Measurements from ENCODE around the gene HLA-F. TPM values are rescaled to one million over a fixed set of nuclear protein-coding genes. Genes with fewer than 3 reads are reported as not detected.
A peak's percentile ranks its signal among the peaks of the same experiment; 100 is the strongest.

HLA-F gene
- total and polyA plus RNA-seq, 5 donors from 2014 or later, result 302 to 1,143 (median 457) TPM

DNA sequence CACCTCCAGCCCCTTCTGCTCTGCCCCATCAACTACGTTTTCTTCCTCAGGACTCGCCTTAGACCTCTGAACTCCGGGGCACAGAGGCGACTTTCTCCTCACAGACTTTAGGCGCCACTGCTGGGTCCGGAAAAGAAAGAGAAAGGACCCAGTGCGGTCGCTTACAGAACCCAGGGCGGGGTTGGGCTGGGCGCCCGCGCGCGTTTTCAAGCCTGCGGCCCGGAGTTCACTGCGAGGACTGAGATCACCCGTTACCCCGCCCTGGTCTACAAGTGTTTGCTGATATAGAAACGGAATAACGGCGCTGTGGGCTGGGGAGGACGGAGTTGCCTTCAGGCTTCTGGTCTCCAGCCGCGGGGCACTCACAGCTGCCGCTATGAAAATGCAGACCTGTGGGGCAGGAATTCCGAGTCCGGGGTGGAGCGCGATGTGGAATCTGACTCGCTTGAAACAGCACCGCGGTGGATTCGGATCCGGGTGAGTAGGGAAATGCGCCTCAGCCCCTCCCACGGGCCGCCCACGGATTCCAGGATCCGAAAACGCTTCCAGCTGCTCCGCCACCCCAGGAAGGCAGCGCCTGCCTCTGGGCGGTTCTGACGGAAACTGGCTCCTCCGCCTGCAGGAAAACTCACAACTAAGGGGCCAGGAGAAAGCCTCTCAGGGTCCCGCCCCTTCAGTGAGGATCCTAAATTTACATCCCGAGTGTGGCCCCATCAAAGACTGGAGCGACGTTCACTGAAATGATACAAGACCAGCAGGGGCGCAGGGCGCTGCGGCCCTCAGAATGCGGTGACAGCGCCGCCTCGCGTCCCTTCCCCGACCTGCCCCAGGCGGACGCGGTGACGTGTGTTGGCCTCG is 29.4 kb downstream of the HLA-F start:
- Mint-ChIP-seq H3K9me3 (peaks cover 0 to 3% (median 0%) of the 10 kb centered on the region in 7 donors), H3K27me3 (no peaks in the 10 kb centered on the region), H3K4me3 (peak overlapping the region; percentile 91 to 96 (median 96)), H3K27ac (peak overlapping the region; percentile 93 to 95 (median 94)), H3K36me3 (peaks cover 6% of the 10 kb centered on the region), H3K4me1 (peaks cover 0 to 47% (median 20%) of the 10 kb centered on the region in 4 donors)
- peak overlapping the region; percentile 71 for H3K4me3 ChIP-seq (ENCODE audit: low read depth, low read length)
- peak; percentile 74 to 90 (median 79) for DNase-seq
- no peaks in the 10 kb centered on the region for H3K9me3 ChIP-seq (ENCODE audit: control insufficient read depth in 2 of 2, low read length in 2 of 2)
- ATAC-seq (ENCODE audit: low read depth in 2 of 2), result peak; percentile 75 to 79
- no peaks in the 10 kb centered on the region for H3K36me3 ChIP-seq (ENCODE audit: control insufficient read depth, insufficient read depth, low read length)
- H3K27ac ChIP-seq (ENCODE audit: insufficient read depth, low read length, poor library complexity, severe bottlenecking), result peak overlapping the region; percentile 72
- H3K4me1 ChIP-seq (ENCODE audit: control insufficient read depth, insufficient read depth, low read length, poor library complexity, severe bottlenecking), result peaks cover 34% of the 10 kb centered on the region
- H3K27me3 ChIP-seq (ENCODE audit: control insufficient read depth, insufficient read depth, low read length), result no peaks in the 10 kb centered on the region

DNA sequence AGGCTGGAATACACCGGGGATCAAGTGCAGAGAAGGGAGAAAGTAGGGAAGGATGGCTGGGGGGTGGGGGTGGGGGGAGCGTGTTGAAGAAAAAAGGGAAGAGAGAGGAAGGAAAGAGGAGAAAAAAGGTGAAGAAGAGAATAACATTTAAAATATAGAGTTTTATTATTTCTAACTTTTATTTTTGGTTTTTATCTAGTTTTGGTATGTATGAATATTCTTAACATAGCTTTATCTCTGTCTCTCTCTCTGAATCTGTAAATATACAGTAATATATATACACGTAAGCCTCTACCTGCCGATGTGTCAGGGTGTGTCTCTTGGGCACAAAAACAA is 30.0 kb downstream of the HLA-F start:
- no peaks in the 10 kb centered on the region for H3K9me3 ChIP-seq (ENCODE audit: control insufficient read depth in 2 of 2, low read length in 2 of 2)
- Mint-ChIP-seq H3K9me3 (peaks cover 0 to 3% (median 0%) of the 10 kb centered on the region in 7 donors), H3K27me3 (no peaks in the 10 kb centered on the region), H3K36me3 (peaks cover 7% of the 10 kb centered on the region), H3K4me1 (peaks cover 0 to 41% (median 17%) of the 10 kb centered on the region in 4 donors), H3K4me3 (peak overlapping the region; percentile 91 to 96 (median 96)), H3K27ac (peak overlapping the region; percentile 93 to 95 (median 93))
- H3K36me3 ChIP-seq (ENCODE audit: control insufficient read depth, insufficient read depth, low read length), result no peaks in the 10 kb centered on the region
- ATAC-seq (ENCODE audit: low read depth in 2 of 2) (no peak), DNase-seq (no peak)
- peak overlapping the region; percentile 32 for H3K4me3 ChIP-seq (ENCODE audit: low read depth, low read length)
- H3K4me1 ChIP-seq (ENCODE audit: control insufficient read depth, insufficient read depth, low read length, poor library complexity, severe bottlenecking), result peaks cover 28% of the 10 kb centered on the region
- H3K27ac ChIP-seq (ENCODE audit: insufficient read depth, low read length, poor library complexity, severe bottlenecking), result peak overlapping the region; percentile 72
- no peaks in the 10 kb centered on the region for H3K27me3 ChIP-seq (ENCODE audit: control insufficient read depth, insufficient read depth, low read length)

DNA sequence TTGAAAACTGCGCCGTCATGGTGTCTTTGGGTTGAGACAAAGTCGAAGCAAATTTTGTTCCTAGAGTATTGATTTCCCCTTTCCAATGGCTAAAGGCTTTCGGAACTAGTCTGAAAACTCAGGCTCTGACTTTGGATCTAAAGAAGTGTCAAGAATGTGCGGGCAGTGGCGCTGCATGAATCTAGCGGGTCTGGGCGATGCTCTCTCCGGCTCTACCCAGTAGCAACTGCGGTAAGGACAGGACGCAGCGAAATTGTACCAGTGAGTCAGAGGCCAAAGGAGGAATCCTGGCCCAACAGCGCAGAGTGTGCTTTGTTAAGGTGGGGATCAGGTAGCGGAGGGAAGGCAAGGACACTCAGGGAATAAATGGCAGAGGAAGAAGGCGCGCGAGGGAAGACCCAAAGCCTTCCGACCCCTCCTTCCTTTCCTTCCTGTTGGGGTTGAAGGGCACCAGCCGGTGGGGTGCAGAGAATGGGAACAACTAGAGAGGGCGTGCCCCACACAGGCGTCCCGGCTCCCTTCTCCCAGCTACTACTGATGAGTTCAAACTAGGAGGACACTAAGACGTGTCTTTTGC is 32.1 kb downstream of the HLA-F start:
- Mint-ChIP-seq H3K4me1 (peaks cover 0 to 32% (median 7%) of the 10 kb centered on the region in 4 donors), H3K27ac (no peak overlapping the region), H3K36me3 (peaks cover 7% of the 10 kb centered on the region), H3K4me3 (peak overlapping the region in 1 of 4 donors; percentile 35), H3K9me3 (peaks cover 0 to 2% (median 0%) of the 10 kb centered on the region in 7 donors), H3K27me3 (no peaks in the 10 kb centered on the region)
- Histone ChIP-seq H3K9me3 (ENCODE audit: control insufficient read depth in 2 of 2, low read length in 2 of 2) (no peaks in the 10 kb centered on the region), H3K27ac (ENCODE audit: insufficient read depth, low read length, poor library complexity, severe bottlenecking) (no peak overlapping the region), H3K36me3 (ENCODE audit: control insufficient read depth, insufficient read depth, low read length) (no peaks in the 10 kb centered on the region), H3K4me1 (ENCODE audit: control insufficient read depth, insufficient read depth, low read length, poor library complexity, severe bottlenecking) (peaks cover 14% of the 10 kb centered on the region), H3K4me3 (ENCODE audit: low read depth, low read length) (no peak overlapping the region), H3K27me3 (ENCODE audit: control insufficient read depth, insufficient read depth, low read length) (no peaks in the 10 kb centered on the region)
- no peak for DNase-seq
- ATAC-seq (ENCODE audit: low read depth in 2 of 2), result no peak

DNA sequence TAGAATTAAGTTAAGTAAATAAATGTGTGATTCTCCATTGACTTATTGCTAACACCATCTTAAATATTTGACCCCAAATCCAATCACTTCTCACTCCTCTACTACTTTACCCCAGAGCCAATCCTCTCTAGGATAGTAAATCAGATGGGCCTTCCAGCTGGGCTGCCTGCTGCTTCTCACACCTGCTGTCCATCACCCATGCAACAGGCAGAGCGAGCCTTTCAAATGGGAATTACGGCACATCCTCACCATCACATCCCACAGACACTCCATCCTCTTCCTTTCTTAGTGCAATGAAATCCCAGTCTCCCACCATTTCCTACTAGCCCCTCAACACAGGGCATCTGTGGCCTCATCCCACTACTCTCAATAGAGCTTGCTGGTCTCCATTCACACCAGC is 34.0 kb downstream of the HLA-F start:
- peaks cover 7% of the 10 kb centered on the region for H3K4me1 ChIP-seq (ENCODE audit: control insufficient read depth, insufficient read depth, low read length, poor library complexity, severe bottlenecking)
- DNase-seq (no peak), ATAC-seq (ENCODE audit: low read depth in 2 of 2) (no peak)
- H3K36me3 ChIP-seq (ENCODE audit: control insufficient read depth, insufficient read depth, low read length), result no peaks in the 10 kb centered on the region
- no peak overlapping the region for H3K27ac ChIP-seq (ENCODE audit: insufficient read depth, low read length, poor library complexity, severe bottlenecking)
- Mint-ChIP-seq H3K27ac (peak overlapping the region in 2 of 3 donors; percentile 39 to 54), H3K4me1 (peaks cover 0 to 25% (median 5%) of the 10 kb centered on the region in 4 donors), H3K4me3 (peak overlapping the region in 2 of 4 donors; percentile 11 to 12), H3K9me3 (peaks cover 0 to 2% (median 0%) of the 10 kb centered on the region in 7 donors), H3K36me3 (peaks cover 7% of the 10 kb centered on the region), H3K27me3 (no peaks in the 10 kb centered on the region)
- H3K4me3 ChIP-seq (ENCODE audit: low read depth, low read length), result no peak overlapping the region
- no peaks in the 10 kb centered on the region for H3K9me3 ChIP-seq (ENCODE audit: control insufficient read depth in 2 of 2, low read length in 2 of 2)
- no peaks in the 10 kb centered on the region for H3K27me3 ChIP-seq (ENCODE audit: control insufficient read depth, insufficient read depth, low read length)

DNA sequence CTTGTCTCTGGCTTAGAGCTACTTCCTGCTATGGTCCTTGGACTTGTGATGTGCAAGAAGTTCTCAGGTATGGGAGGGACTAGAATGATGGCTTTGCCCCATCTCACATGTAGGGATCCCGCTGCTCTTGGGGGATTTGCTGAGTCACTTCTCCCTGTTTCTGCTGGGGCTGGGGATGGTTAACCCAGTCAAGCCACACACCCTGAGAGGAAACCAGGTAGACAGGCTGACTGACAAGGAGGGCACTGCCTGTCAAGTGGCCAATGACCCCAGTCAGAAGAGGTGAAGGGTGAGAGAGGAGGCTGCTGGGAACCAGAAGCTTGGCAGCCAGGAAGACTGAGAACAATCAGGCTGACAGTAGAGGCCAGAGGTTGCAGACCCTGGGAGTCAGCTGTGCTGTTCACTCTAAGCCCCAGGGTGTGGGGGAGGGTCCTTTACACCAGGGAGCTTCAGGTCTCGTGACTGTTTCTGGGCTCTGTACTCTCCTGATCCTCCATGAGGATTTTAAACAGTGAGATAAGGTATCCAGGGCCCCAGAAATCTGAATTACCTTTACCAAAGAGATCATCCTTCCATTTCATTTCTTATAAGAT is 34.6 kb downstream of the HLA-F start:
- H3K36me3 Mint-ChIP-seq, result peaks cover 7% of the 10 kb centered on the region
- H3K4me3 ChIP-seq (ENCODE audit: low read depth, low read length), result no peak overlapping the region
- H3K27ac ChIP-seq (ENCODE audit: insufficient read depth, low read length, poor library complexity, severe bottlenecking), result no peak overlapping the region
- H3K27me3 ChIP-seq (ENCODE audit: control insufficient read depth, insufficient read depth, low read length), result no peaks in the 10 kb centered on the region
- peaks cover 5% of the 10 kb centered on the region for H3K4me1 ChIP-seq (ENCODE audit: control insufficient read depth, insufficient read depth, low read length, poor library complexity, severe bottlenecking)
- H3K36me3 ChIP-seq (ENCODE audit: control insufficient read depth, insufficient read depth, low read length), result no peaks in the 10 kb centered on the region
- DNase-seq, result no peak
- H3K9me3 Mint-ChIP-seq, result peaks cover 0 to 2% (median 0%) of the 10 kb centered on the region in 7 donors
- H3K9me3 ChIP-seq (ENCODE audit: control insufficient read depth in 2 of 2, low read length in 2 of 2), result no peaks in the 10 kb centered on the region
- H3K27me3 Mint-ChIP-seq, result no peaks in the 10 kb centered on the region
- H3K4me1 Mint-ChIP-seq, result peaks cover 0 to 21% (median 4%) of the 10 kb centered on the region in 4 donors
- H3K4me3 Mint-ChIP-seq, result peak overlapping the region in 1 of 4 donors; percentile 12
- peak overlapping the region in 2 of 3 donors; percentile 39 to 54 for H3K27ac Mint-ChIP-seq
- ATAC-seq (ENCODE audit: low read depth in 2 of 2), result no peak

DNA sequence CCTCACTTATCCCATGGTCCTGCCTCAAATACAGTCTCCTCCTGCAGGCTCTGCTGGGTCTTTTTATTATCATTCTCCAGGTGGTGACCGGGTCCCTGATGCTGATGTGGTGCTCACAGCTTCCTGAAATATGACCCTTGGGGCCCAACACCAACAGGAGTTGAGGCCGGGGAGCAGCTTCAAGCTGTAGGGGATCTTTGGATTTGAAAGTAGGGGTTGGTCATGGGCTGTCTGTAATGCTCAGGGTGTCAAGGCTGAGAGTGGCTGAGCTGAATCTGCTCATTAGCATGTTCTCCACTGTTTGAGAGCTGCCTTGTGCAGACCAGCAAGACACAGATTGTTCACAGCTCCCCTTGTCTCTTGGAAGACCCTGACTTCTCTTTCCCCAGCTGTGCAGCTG is 35.5 kb downstream of the HLA-F start:
- Mint-ChIP-seq H3K27me3 (no peaks in the 10 kb centered on the region), H3K4me1 (peaks cover 0 to 13% (median 4%) of the 10 kb centered on the region in 4 donors), H3K27ac (no peak overlapping the region), H3K36me3 (peaks cover 7% of the 10 kb centered on the region), H3K9me3 (peaks cover 0 to 2% (median 0%) of the 10 kb centered on the region in 7 donors), H3K4me3 (no peak overlapping the region)
- H3K27ac ChIP-seq (ENCODE audit: insufficient read depth, low read length, poor library complexity, severe bottlenecking), result no peak overlapping the region
- no peaks in the 10 kb centered on the region for H3K27me3 ChIP-seq (ENCODE audit: control insufficient read depth, insufficient read depth, low read length)
- H3K9me3 ChIP-seq (ENCODE audit: control insufficient read depth in 2 of 2, low read length in 2 of 2), result no peaks in the 10 kb centered on the region
- DNase-seq, result no peak
- H3K36me3 ChIP-seq (ENCODE audit: control insufficient read depth, insufficient read depth, low read length), result no peaks in the 10 kb centered on the region
- no peak for ATAC-seq (ENCODE audit: low read depth in 2 of 2)
- no peaks in the 10 kb centered on the region for H3K4me1 ChIP-seq (ENCODE audit: control insufficient read depth, insufficient read depth, low read length, poor library complexity, severe bottlenecking)
- no peak overlapping the region for H3K4me3 ChIP-seq (ENCODE audit: low read depth, low read length)

DNA sequence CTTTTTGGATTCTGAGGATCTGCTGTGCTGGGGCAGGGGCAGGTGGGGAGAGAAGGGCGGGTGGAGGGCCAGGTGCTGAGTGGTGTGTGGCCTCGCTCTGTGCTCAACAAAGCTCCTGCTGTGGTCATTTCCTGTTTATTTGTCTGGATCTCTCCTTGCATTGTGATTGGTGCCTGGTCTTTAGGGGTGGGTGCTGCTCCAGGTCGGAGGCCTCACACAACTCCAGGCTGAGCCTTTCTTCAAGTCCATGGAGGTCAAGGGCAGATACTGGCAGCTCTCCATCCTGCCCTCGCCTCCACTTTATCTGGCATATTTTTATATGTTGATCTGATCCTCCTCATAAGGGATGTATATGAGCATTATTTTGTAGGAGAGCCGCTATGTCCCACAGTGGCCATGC is 36.2 kb downstream of the HLA-F start:
- no peaks in the 10 kb centered on the region for H3K36me3 ChIP-seq (ENCODE audit: control insufficient read depth, insufficient read depth, low read length)
- no peak overlapping the region for H3K27ac ChIP-seq (ENCODE audit: insufficient read depth, low read length, poor library complexity, severe bottlenecking)
- H3K4me3 Mint-ChIP-seq, result peak overlapping the region in 1 of 4 donors; percentile 15
- no peaks in the 10 kb centered on the region for H3K27me3 Mint-ChIP-seq
- no peaks in the 10 kb centered on the region for H3K4me1 ChIP-seq (ENCODE audit: control insufficient read depth, insufficient read depth, low read length, poor library complexity, severe bottlenecking)
- H3K36me3 Mint-ChIP-seq, result peaks cover 7% of the 10 kb centered on the region
- peaks cover 0 to 2% (median 0%) of the 10 kb centered on the region in 7 donors for H3K9me3 Mint-ChIP-seq
- H3K9me3 ChIP-seq (ENCODE audit: control insufficient read depth in 2 of 2, low read length in 2 of 2), result no peaks in the 10 kb centered on the region
- peaks cover 0 to 12% (median 4%) of the 10 kb centered on the region in 4 donors for H3K4me1 Mint-ChIP-seq
- DNase-seq (no peak), ATAC-seq (ENCODE audit: low read depth in 2 of 2) (no peak)
- no peaks in the 10 kb centered on the region for H3K27me3 ChIP-seq (ENCODE audit: control insufficient read depth, insufficient read depth, low read length)
- peak overlapping the region in 1 of 3 donors; percentile 28 for H3K27ac Mint-ChIP-seq
- H3K4me3 ChIP-seq (ENCODE audit: low read depth, low read length), result no peak overlapping the region
